NOMO-1 treated with DMSO at 0.1 percent for 48 hours (cell line): ENCODE results near the gene STX18.
A peak's percentile ranks its signal among the peaks of the same experiment; 100 is the strongest.

Experiments used
- DNase-seq: peaks from one replicate; lab custom pipeline; 2025; ENCODE audit not compliant: unreplicated experiment; lab: John Stamatoyannopoulos, UW

The STX18 gene

GRCh38 chr4:4440333-4441061 lies 101.4 kb downstream of the STX18 start:
- no peak for DNase-seq

- DNase-seq, result no peak
These were observed 102.1 kb downstream of the STX18 start for GRCh38 chr4:4439782-4440181.

- no peak for DNase-seq
These were observed 103.0 kb downstream of the STX18 start for GRCh38 chr4:4438891-4439290.

- no peak for DNase-seq
These were observed 103.9 kb downstream of the STX18 start for GRCh38 chr4:4437798-4438470.

GRCh38 chr4:4436244-4436823 lies 105.5 kb downstream of the STX18 start:
- no peak for DNase-seq

GRCh38 chr4:4433941-4434340 lies 107.9 kb downstream of the STX18 start:
- DNase-seq, result no peak

- DNase-seq, result no peak
These were observed 109.3 kb downstream of the STX18 start for GRCh38 chr4:4432341-4433125.

GRCh38 chr4:4430492-4431195 lies 111.2 kb downstream of the STX18 start:
- DNase-seq, result peak; percentile 0

- DNase-seq, result no peak
These were observed 112.6 kb downstream of the STX18 start for GRCh38 chr4:4428966-4429875.

GRCh38 chr4:4427886-4428285 lies 114.0 kb downstream of the STX18 start:
- DNase-seq, result no peak

- DNase-seq, result no peak
These were observed 114.6 kb downstream of the STX18 start for GRCh38 chr4:4427121-4427870.

GRCh38 chr4:4426511-4427120 lies 115.2 kb downstream of the STX18 start:
- no peak for DNase-seq

GRCh38 chr4:4425696-4426095 lies 116.2 kb downstream of the STX18 start:
- DNase-seq, result no peak

- DNase-seq, result no peak
These were observed 116.6 kb downstream of the STX18 start for GRCh38 chr4:4425119-4425690.

- DNase-seq, result no peak
These were observed 117.2 kb downstream of the STX18 start for GRCh38 chr4:4424499-4425115.

GRCh38 chr4:4423706-4424498 lies 117.9 kb downstream of the STX18 start:
- no peak for DNase-seq

GRCh38 chr4:4422856-4423499 lies 118.9 kb downstream of the STX18 start:
- DNase-seq, result no peak
